ENCODE results near the gene ASB18. TPM values are rescaled to one million over a fixed set of nuclear protein-coding genes. Genes with fewer than 3 reads are reported as not detected.

Gene ASB18
- polyA plus RNA-seq, 10 donors, result 2.9 to 12.9 (median 5.6) TPM

- peak in 1 of 3 donors; percentile 69 for DNase-seq
These were observed 99.8 kb downstream of the ASB18 start for GRCh38 chr2:236164201-236164924.

GRCh38 chr2:236163471-236164200 is 100.6 kb downstream of the ASB18 start:
- DNase-seq, result no peak

DNA sequence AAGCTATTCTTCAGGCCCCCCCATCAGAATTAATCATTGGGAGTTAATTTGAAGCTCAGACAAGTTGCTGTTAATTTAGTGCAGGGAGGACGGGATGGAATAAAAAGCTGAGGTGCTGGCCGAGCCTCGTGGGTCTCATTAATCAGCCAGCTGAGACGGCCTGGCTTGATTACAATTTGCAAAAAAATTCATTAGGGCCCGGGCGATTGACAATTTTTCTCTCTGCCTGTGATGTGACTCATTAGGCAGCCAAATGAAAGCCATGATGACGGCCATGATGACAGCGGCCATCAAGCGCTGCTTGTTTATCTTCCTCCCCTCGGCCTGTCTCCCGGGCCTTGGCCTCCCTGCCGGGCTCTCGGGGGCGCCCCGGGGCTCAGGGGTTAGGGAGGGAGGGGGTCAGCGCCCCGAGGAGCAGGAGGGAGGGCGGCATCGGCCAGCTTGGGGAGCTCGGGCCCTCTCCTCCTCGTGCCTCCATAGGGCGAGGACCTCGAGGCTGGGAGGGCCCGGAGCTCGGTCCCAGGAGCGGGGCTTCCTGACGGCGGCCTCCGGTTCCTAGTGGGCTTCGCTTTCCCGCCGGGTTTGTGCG is 101.2 kb downstream of the ASB18 start:
- peak in 1 of 3 donors; percentile 12 for DNase-seq

- peak in 1 of 3 donors; percentile 1 for DNase-seq
These were observed 102.0 kb downstream of the ASB18 start for GRCh38 chr2:236162031-236162845.

DNA sequence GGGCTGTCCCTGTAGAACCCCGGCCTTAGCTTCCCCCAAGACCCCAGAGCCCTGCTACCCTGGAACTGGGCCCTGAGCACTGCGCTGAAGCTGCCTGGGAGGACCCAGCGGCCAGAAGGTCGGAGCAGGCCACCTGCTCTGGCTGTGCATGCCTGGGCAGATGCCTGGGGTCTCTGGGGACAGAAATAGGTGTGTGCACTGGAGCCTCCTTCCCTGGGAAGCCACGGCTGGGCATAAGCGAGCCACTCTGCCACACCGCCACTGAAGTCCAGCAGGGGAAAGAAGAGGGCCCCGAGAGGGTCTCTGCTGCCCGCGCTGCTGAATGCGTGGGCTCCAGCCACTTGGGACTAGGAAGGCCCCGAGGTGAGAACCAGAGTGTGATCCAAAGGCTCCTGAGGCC is 102.7 kb downstream of the ASB18 start:
- DNase-seq, result no peak

GRCh38 chr2:236161082-236161462 is 103.1 kb downstream of the ASB18 start:
- DNase-seq, result no peak

- no peak for DNase-seq
These were observed 103.7 kb downstream of the ASB18 start for GRCh38 chr2:236160366-236161081.

GRCh38 chr2:236159778-236160170 is 104.4 kb downstream of the ASB18 start:
- DNase-seq, result no peak

DNA sequence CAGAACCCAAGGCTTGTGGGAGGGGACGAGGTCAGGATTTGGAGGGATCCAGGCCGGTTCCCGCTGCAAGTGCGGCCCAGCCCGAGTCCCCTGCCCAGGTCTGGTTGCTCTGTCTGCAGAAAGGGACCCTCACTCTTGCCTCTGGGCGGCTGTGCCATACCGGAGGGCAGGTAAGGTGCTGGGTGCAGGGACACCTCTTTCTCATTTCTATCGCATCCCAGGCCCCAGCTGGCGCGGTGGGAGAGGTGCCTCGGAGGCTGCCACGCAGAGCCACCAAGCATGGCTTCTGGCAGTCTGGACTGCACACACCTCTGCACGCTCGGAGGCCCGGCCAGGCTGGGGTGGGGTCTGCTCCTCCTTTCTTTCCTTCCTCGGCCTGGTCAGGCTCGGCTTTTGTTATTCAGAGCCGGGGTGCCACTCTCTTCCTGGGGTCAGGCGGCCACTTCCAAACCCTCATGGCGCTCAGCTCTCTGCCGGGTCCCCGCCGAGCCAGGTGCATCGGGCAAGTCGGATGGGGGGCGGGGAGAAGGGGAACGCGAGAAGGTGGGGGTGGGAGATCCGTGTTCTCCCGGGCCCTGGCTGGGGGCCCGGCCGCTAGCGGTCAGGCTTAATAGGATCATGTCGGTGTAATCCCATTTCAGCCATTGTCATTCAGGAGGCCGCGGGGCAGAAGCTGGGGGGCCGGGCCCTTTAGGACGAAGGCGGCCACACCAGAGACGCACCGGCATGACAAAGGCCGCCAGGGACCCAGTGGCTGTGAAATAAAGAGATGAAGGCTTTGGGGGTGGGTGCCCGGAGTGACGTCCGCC is 105.0 kb downstream of the ASB18 start:
- DNase-seq, result no peak

- DNase-seq, result no peak
These were observed 106.2 kb downstream of the ASB18 start for GRCh38 chr2:236157815-236158498.

DNA sequence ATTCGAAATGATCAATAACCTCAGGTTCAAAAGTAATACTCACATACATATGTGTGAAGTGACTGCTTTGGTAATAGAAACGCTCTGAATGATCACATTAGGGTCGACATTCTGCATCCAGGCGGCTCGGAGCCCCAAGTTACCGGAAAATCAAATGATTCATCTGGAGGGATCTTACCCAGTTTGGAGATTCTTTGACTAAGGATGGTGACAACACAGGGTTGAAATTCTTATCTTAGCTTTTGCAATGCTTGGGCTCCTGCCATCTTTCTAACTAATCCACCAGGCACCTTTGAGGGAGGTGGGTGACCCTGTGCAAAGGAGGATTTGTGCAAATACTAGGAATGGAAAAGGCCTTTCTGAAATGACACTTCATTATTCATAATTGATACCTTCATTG is 106.8 kb downstream of the ASB18 start:
- DNase-seq, result no peak

DNA sequence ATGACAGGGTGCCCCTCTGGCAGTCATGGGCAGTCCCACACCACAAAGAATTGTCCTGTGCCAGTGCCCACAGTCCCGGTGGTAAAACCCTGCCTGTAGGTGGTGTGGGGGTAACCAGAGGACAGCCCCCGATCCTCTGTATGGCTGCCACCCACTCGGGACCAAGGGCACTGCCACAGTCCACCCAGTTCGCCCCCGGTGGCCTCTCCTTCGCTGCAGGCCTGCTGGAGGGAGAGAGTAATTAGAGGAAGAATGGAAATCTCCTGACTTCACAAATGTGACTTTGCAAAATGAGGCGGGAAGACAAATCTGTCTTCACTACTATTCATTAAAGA is 107.4 kb downstream of the ASB18 start:
- DNase-seq, result no peak

GRCh38 chr2:236156095-236156859 is 107.9 kb downstream of the ASB18 start:
- DNase-seq, result no peak

GRCh38 chr2:236155406-236155805 is 108.8 kb downstream of the ASB18 start:
- no peak for DNase-seq

GRCh38 chr2:236146436-236146835 is 117.8 kb downstream of the ASB18 start:
- no peak for DNase-seq

- DNase-seq, result no peak
These were observed 120.4 kb downstream of the ASB18 start for GRCh38 chr2:236143811-236144210.
